Stomach (tissue), 9 donors: ENCODE measurements around the gene PNLIP. TPM values are rescaled to one million over a fixed set of nuclear protein-coding genes. Genes with fewer than 3 reads are reported as not detected.

ENCODE experiments used
- DNase-seq, 2 donors: peaks; one replicate each; pipeline versions ENCODE4 v3.0.0 to v3.0.0-alpha.2; 2013 to 2019
- H3K27ac ChIP-seq, 5 donors: fragments of 200-600 bp in 4 of 5; sonication (generic) in 4 of 5; one replicate each; pipeline ENCODE4 v1.5.1; 2013 to 2019; ENCODE audit warnings: mild to moderate bottlenecking in 1 of 5, moderate library complexity in 1 of 5
- H3K27me3 ChIP-seq, 3 donors: fragments of 200-600 bp; sonication (generic); one replicate each; pipeline ENCODE4 v1.5.1; 2017 to 2019; ENCODE audit warnings: mixed run types in 1 of 3
- H3K36me3 ChIP-seq, 4 donors: fragments of 200-600 bp; sonication (generic); 1 replicate in 3 of 4; 2 replicates in 1 of 4; pipeline ENCODE4 v1.5.1; 2016 to 2019
- H3K4me1 ChIP-seq, 4 donors: fragments of 200-600 bp; sonication (generic); one replicate each; pipeline ENCODE4 v1.5.1; 2016 to 2019
- H3K4me3 ChIP-seq, 4 donors: fragments of 200-600 bp; sonication (generic) in 3 of 4; one replicate each; pipeline ENCODE4 v1.5.1; 2016 to 2019; ENCODE audit warnings: mild to moderate bottlenecking in 1 of 4
- H3K9me3 ChIP-seq, 4 donors: fragments of 200-600 bp; sonication (generic); one replicate each; pipeline ENCODE4 v1.5.1; 2016 to 2019
- EP300 ChIP-seq: sonication (generic); formaldehyde crosslinking; IDR thresholded peaks from one replicate; pipeline ENCODE4 v1.6.1; 2017; ENCODE audit warnings: antibody characterized with exemption
- POLR2A ChIP-seq, 4 donors: fragments of 450-650 bp; IDR thresholded peaks; one replicate each; pipeline ENCODE4 v1.6.1; 2016; ENCODE audit warnings: antibody characterized with exemption in 4 of 4, control low read depth in 2 of 4, mild to moderate bottlenecking in 1 of 4, moderate library complexity in 1 of 4
- POLR2AphosphoS5 ChIP-seq, 3 donors: sonication (generic); formaldehyde crosslinking; IDR thresholded peaks; one replicate each; pipeline ENCODE4 v1.6.1; 2016; ENCODE audit warnings: antibody characterized with exemption in 3 of 3
- WGBS, 5 donors: extraction: QIAGEN DNeasy Blood & Tissue Kit in 3 of 5; methylation state at CpG; one replicate each; pipeline versions ENCODE4 v1.1.5 to v1.1.7; 2013 to 2018; 5-methylcytosine and 5-hydroxymethylcytosine counted together
- intact Hi-C: fragments of 100-400 bp; cut with DNase I; formaldehyde crosslinking; loops from one replicate; pipeline ENCODE4 v1.15.1; 2023; ENCODE audit warnings: low total_unique reads
- polyA plus RNA-seq, 3 donors: library from polyadenylated mRNA; stranded (reverse); fragments of 200-250 nt; gene quantifications; one replicate each; pipeline ENCODE4 v1.2.3, GENCODE V29; 2013
- total RNA-seq, 5 donors: library from RNA; depleted of rRNA; stranded (reverse); fragments of >200 nt; gene quantifications; one replicate each; pipeline versions ENCODE4 v1.1.0 to v1.2.3, GENCODE V29; 2014 to 2016
- TF ChIP-seq, protein P1 (sequence below), 7 experiments: fragments of 450-650 bp in 4 of 7; fragments of 200-600 bp in 3 of 7; sonication (generic) in 3 of 7; IDR thresholded peaks; one replicate each; pipeline ENCODE4 v1.5.1; 2016 to 2019; ENCODE audit warnings: antibody characterized with exemption in 7 of 7, control low read depth in 2 of 7, mild to moderate bottlenecking in 1 of 7
- donor health status: healthy with polysubstance abuse.
- donor health status: Bipolar disorder and iron deficiency.
- donor health status: healthy.

PNLIP gene
- total and polyA plus RNA-seq, 8 donors, result 1.0 to 6.7 (median 1.1) TPM; not detected in 5

DNA sequence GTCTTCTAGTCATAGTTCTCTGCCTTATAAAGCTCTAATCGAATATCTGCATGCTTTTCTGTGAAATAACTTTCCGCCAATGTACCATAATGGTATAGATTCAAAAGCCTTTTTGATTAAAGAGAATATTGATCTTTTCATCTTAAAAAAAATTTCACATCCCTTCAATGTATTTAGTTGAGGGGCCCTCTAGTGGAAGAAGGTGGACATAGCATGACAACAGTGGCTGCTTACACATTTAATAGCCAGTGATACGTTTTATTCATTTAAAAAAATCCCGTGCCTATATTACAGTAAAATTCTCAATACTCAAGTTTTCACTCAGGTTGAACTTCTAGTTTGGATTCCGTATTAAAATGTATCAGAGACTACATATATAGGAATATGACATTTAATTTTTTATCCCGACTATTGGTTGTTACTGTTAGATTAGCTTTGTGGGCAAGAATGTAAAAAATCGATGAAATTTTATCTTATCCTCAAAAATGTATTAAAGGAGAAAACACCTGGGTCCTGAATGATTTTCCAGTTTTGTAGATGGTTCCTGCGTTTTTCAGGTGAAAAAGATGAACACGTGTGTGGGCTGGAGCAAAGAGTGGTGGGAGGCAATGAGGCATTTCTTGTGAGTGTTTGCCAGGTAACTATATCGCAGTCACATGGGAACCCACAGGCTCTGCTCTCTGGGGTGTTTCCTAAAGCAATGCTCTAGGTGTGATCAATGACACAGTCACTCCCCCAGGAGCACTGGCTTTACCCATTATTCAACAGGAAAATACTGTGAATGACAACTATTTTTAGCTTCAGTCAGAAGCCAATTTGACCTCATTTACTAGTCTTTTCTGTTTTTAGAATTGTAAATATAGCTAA lies 24.1 kb upstream of the PNLIP start:
- Histone ChIP-seq H3K27ac (no peak overlapping the region), H3K36me3 (no peaks in the 10 kb centered on the region), H3K9me3 (no peaks in the 10 kb centered on the region), H3K27me3 (no peaks in the 10 kb centered on the region), H3K4me3 (no peak overlapping the region), H3K4me1 (no peaks in the 10 kb centered on the region)
- peak in 1 of 2 donors; percentile 64 for DNase-seq
- TF ChIP-seq POLR2AphosphoS5 (IDR thresholded peaks at IDR 0.05), result no peak
- no peak for TF ChIP-seq EP300
- TF ChIP-seq, protein P1, sequence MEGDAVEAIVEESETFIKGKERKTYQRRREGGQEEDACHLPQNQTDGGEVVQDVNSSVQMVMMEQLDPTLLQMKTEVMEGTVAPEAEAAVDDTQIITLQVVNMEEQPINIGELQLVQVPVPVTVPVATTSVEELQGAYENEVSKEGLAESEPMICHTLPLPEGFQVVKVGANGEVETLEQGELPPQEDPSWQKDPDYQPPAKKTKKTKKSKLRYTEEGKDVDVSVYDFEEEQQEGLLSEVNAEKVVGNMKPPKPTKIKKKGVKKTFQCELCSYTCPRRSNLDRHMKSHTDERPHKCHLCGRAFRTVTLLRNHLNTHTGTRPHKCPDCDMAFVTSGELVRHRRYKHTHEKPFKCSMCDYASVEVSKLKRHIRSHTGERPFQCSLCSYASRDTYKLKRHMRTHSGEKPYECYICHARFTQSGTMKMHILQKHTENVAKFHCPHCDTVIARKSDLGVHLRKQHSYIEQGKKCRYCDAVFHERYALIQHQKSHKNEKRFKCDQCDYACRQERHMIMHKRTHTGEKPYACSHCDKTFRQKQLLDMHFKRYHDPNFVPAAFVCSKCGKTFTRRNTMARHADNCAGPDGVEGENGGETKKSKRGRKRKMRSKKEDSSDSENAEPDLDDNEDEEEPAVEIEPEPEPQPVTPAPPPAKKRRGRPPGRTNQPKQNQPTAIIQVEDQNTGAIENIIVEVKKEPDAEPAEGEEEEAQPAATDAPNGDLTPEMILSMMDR (IDR thresholded peaks at IDR 0.05), result peak in 4 of 7 experiments; percentile 33 to 77 (median 74)
- no peak for TF ChIP-seq POLR2A (IDR thresholded peaks at IDR 0.05)
- WGBS, 5 donors, result 33 to 38% (median 36%) methylated on average over 10 of the region's 10 CpGs
- intact Hi-C loops, result no loop called here

DNA sequence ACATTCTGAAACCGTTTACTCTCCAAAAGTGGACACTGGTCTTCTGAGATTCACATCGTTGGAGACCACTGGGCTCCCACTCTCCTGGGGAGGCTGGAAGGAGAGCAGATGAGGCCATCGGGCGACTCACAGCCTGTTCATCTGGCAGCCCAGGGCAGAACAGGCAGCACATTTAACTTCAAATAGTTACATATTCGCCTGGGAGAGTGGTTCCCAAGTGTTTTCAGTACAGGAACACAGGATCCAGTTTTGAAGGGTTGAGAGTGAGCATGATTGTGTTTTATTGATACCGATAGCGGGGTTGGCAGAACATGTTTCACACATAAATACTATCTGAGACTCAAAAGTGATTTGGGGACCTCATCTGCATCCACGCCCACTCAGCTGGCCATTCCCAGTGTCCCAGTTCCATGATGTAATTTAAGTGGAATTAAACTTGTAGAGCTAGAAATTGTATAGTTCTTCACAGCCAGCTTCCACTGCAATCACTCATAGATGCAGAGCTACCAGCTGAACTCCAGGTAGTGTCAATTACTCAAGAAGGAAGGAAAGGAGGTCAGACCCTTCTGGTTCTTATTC lies 22.8 kb upstream of the PNLIP start:
- no peak for DNase-seq
- no peaks in the 10 kb centered on the region for H3K4me1 ChIP-seq
- H3K27ac ChIP-seq, result no peak overlapping the region
- no peaks in the 10 kb centered on the region for H3K36me3 ChIP-seq
- H3K27me3 ChIP-seq, result no peaks in the 10 kb centered on the region
- intact Hi-C loops, result no loop called here
- TF ChIP-seq, protein P1 (IDR thresholded peaks at IDR 0.05), result no peak
- TF ChIP-seq EP300, result no peak
- H3K9me3 ChIP-seq, result no peaks in the 10 kb centered on the region
- 76 to 82% (median 79%) methylated on average over 8 of the region's 8 CpGs for WGBS, 5 donors
- H3K4me3 ChIP-seq, result no peak overlapping the region

DNA sequence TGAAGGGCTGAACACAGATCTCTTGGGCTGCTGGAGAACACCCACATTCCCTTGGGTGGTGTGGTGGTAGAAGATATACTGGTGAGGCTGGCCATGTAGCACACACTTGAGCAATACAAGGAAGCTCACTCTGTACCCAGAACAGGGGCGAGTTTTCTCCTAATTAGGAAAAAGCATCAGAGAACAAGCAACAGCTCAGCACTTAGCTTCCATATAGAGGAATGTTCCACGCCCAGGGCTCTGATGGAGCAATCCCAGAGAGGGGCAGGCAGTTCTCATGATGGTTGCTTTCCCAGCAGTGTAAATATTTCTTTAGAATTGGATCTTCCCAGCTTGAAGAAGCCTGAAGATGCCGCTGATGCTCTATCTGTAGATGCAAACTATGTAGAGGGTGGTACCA lies 21.0 kb upstream of the PNLIP start:
- Histone ChIP-seq H3K4me1 (no peaks in the 10 kb centered on the region), H3K36me3 (no peaks in the 10 kb centered on the region), H3K27me3 (no peaks in the 10 kb centered on the region), H3K4me3 (no peak overlapping the region), H3K9me3 (no peaks in the 10 kb centered on the region), H3K27ac (no peak overlapping the region)
- 77 to 86% (median 80%) methylated on average over 3 of the region's 3 CpGs for WGBS, 5 donors
- no peak for DNase-seq
- intact Hi-C loops, result no loop called here
- TF ChIP-seq, protein P1 (IDR thresholded peaks at IDR 0.05), result no peak
- no peak for TF ChIP-seq POLR2A (IDR thresholded peaks at IDR 0.05)
- TF ChIP-seq EP300, result no peak
- TF ChIP-seq POLR2AphosphoS5 (IDR thresholded peaks at IDR 0.05), result no peak

GRCh38 chr10:116526219-116526618 lies 19.5 kb upstream of the PNLIP start:
- Histone ChIP-seq H3K36me3 (no peaks in the 10 kb centered on the region), H3K27me3 (no peaks in the 10 kb centered on the region), H3K4me3 (no peak overlapping the region), H3K4me1 (no peaks in the 10 kb centered on the region), H3K9me3 (peaks cover 0 to 7% (median 0%) of the 10 kb centered on the region in 4 donors), H3K27ac (no peak overlapping the region)
- no peak for DNase-seq
- WGBS, 5 donors, result 53 to 63% (median 57%) methylated on average over 3 of the region's 3 CpGs
- intact Hi-C loops, result no loop called here
- TF ChIP-seq POLR2A (IDR thresholded peaks at IDR 0.05), result no peak
- TF ChIP-seq, protein P1 (IDR thresholded peaks at IDR 0.05), result no peak
- no peak for TF ChIP-seq EP300
- TF ChIP-seq POLR2AphosphoS5 (IDR thresholded peaks at IDR 0.05), result no peak
